Ascending aorta (tissue), 2 donors: ENCODE data around the gene NUDT3. TPM values are rescaled to one million over a fixed set of nuclear protein-coding genes. Genes with fewer than 3 reads are reported as not detected.
"Not testable (repeated sequence)": the region's sequence is repeated elsewhere in the genome, so short reads cannot be mapped to it uniquely, and the experiment has no call there.

Experiments
- DNase-seq, 2 donors: peaks; one replicate each; pipeline ENCODE4 v3.0.0-alpha.2; 2019; ENCODE audit warnings: low spot score in 2 of 2
- H3K27ac ChIP-seq, 2 donors: fragments of 200-600 bp; sonication (generic); one replicate each; pipeline ENCODE4 v1.5.1; 2016 to 2017; ENCODE audit warnings: mild to moderate bottlenecking in 1 of 2
- H3K27me3 ChIP-seq: fragments of 200-600 bp; sonication (generic); one replicate; pipeline ENCODE4 v1.5.1; 2017
- H3K36me3 ChIP-seq, 2 donors: fragments of 200-600 bp; sonication (generic); one replicate each; pipeline ENCODE4 v1.5.1; 2016
- H3K4me1 ChIP-seq, 2 donors: fragments of 200-600 bp; sonication (generic); one replicate each; pipeline ENCODE4 v1.5.1; 2016 to 2017; ENCODE audit warnings: mild to moderate bottlenecking in 1 of 2
- H3K4me3 ChIP-seq, 2 donors: fragments of 200-600 bp; sonication (generic); one replicate each; pipeline ENCODE4 v1.5.1; 2016 to 2017; ENCODE audit warnings: mild to moderate bottlenecking in 1 of 2
- H3K9me3 ChIP-seq, 2 donors: fragments of 200-600 bp; sonication (generic); one replicate each; pipeline ENCODE4 v1.5.1; 2016
- intact Hi-C: fragments of 100-400 bp; cut with DNase I; formaldehyde crosslinking; loops from one replicate; pipeline ENCODE4 v1.15.1; 2023
- total RNA-seq: library from RNA; depleted of rRNA; stranded (reverse); fragments of >200 nt; gene quantifications from one replicate; pipeline ENCODE4 v1.1.0, GENCODE V29; 2016
- TF ChIP-seq, protein P1 (sequence below), 3 experiments: fragments of 200-600 bp in 2 of 3; fragments of 450-650 bp in 1 of 3; sonication (generic) in 2 of 3; IDR thresholded peaks; one replicate each; pipeline ENCODE4 v1.5.1; 2016 to 2019; ENCODE audit warnings: antibody characterized with exemption in 3 of 3, mild to moderate bottlenecking in 1 of 3, moderate library complexity in 1 of 3

NUDT3 gene
- total RNA-seq, 1 donor from 2014 or later, result 18.8 TPM

DNA sequence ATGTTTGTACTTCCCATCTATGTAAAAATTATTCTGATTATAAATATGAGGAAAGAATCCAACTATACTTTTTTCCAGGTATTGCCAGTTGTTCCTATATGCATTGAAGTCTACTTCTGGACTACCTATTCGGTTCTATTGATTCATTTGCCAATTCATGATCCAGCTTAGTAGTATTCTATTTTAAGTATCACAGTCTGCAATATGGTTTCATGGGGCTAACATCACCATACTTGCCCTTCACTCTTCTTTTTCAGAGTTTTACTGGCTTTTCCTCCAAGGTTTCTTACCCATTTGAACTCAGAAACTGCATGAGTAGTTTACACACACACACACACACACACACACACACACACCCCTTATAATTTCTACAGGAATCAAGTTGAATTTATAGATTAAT is 34.5 kb downstream of the NUDT3 start:
- peaks cover 0 to 33% of the 10 kb centered on the region in 2 donors for H3K4me1 ChIP-seq
- H3K36me3 ChIP-seq, result no peaks in the 10 kb centered on the region
- TF ChIP-seq, protein P1, sequence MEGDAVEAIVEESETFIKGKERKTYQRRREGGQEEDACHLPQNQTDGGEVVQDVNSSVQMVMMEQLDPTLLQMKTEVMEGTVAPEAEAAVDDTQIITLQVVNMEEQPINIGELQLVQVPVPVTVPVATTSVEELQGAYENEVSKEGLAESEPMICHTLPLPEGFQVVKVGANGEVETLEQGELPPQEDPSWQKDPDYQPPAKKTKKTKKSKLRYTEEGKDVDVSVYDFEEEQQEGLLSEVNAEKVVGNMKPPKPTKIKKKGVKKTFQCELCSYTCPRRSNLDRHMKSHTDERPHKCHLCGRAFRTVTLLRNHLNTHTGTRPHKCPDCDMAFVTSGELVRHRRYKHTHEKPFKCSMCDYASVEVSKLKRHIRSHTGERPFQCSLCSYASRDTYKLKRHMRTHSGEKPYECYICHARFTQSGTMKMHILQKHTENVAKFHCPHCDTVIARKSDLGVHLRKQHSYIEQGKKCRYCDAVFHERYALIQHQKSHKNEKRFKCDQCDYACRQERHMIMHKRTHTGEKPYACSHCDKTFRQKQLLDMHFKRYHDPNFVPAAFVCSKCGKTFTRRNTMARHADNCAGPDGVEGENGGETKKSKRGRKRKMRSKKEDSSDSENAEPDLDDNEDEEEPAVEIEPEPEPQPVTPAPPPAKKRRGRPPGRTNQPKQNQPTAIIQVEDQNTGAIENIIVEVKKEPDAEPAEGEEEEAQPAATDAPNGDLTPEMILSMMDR (IDR thresholded peaks at IDR 0.05), result no peak
- no peak overlapping the region for H3K27ac ChIP-seq
- no peak overlapping the region for H3K4me3 ChIP-seq
- DNase-seq, result no peak
- H3K27me3 ChIP-seq, result no peaks in the 10 kb centered on the region
- intact Hi-C loops, result no loop called here
- H3K9me3 ChIP-seq, result peaks cover 0 to 7% of the 10 kb centered on the region in 2 donors

DNA sequence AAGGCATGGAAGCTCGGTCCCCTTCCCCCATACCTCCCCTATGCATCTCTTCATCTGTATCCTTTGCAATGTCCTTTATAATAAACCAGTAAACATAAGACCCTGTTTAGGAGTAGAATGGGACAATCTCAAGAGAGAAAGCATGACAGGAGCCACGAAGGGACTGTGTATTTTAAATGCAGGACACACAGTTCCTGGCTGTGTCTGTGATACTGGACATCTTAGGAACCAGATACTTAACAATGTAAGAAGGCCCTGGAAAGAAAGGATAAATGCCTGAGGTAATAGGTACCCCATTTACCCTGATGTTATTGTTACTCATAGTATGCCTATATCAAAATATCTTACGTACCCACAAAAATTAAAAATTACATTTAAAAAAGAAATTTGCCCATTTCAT is 36.6 kb downstream of the NUDT3 start:
- Histone ChIP-seq H3K4me1 (peaks cover 0 to 21% of the 10 kb centered on the region in 2 donors), H3K36me3 (no peaks in the 10 kb centered on the region), H3K27me3 (no peaks in the 10 kb centered on the region), H3K27ac (no peak overlapping the region), H3K9me3 (peaks cover 0 to under 1% of the 10 kb centered on the region in 2 donors), H3K4me3 (no peak overlapping the region)
- no peak for DNase-seq
- TF ChIP-seq, protein P1 (IDR thresholded peaks at IDR 0.05), result no peak
- intact Hi-C loops, result no loop called here

DNA sequence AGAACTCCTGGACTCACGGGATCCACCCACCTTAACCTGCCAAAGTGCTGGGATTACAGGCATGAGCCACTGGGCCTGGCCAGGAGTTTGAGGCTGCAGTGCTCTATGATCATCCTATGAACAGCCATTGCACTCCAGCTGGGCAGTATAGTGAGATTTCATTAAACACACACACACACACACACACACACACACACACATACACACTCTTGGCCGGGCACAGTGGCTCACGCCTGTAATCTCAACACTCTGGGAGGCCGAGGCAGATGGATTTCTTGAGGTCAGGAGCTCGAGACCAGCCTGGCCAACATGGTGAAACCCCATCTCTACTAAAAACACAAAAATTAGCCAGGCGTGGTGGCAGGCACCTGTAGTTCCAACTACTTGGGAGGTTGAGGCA is 38.2 kb downstream of the NUDT3 start:
- H3K27ac ChIP-seq, H3K4me1 ChIP-seq, H3K9me3 ChIP-seq, H3K36me3 ChIP-seq, intact Hi-C loops, DNase-seq, H3K27me3 ChIP-seq, H3K4me3 ChIP-seq: not testable (repeated sequence)

DNA sequence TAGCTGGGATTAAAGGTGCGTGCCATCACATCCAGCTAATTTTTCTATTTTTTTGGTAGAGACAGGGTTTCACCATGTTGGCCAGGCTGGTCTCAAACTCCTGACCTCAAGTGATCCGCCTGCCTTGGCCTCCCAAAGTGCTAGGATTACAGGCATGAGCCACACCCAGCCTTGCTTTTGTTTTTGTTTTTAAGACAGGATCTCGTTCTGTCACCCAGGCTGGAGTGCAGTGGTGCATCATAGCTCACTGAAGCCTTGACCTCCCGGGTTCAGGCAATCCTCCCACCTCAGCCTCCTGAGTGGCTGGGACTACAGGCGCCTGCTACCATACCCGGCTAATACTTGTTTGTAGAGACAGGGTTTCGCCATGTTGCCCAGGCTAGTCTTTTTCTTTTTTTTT is 38.9 kb downstream of the NUDT3 start:
- not testable (repeated sequence) for DNase-seq, H3K4me1 ChIP-seq, H3K36me3 ChIP-seq

DNA sequence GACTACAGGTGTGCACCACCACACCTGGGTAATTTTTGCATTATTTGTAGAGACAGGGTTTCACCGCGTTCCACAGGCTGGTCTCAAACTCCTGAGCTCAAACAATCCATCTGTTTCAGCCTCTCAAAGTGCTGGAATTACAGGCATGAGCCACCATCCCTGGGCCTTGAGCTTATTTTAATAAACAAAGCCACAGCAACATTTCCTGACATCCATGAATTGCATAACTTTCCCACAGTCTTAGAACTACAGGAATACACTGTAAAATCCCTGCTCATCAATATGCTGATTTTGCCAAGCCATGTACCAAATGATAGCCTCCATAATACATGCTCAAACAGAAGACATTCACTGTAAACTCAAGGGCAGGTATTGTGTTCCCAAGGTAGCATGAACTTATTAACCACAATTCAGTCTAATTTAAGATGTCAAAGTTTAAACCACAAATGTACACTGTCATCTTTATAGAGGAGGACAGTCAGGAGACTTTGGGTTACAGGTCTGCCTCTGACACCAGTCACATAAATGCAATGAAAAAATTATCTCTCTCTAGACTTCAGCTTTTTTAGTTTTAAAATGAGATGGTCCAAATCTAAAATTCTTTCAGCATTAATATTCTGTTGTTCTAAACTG is 40.0 kb downstream of the NUDT3 start:
- no peak overlapping the region for H3K27ac ChIP-seq

More for the DNA sequence above, 38.9 kb downstream of the NUDT3 start:
- intact Hi-C loops, H3K9me3 ChIP-seq, H3K4me3 ChIP-seq, H3K27me3 ChIP-seq, H3K27ac ChIP-seq: not testable (repeated sequence)

DNA sequence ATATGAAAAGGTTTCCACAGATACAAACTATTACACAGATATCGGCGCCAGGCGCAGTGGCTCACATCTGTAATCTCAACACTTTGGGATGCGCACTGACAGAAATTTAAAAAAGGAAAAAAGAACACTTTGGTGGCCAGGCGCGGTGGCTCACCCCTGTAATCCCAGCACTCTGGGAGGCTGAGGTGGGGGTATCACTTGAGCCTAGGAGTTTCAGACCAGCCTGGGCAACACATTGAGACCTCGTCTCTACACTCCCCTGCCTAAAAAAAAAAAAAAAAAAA is 41.6 kb downstream of the NUDT3 start:
- Histone ChIP-seq H3K27ac (no peak overlapping the region), H3K4me1 (no peaks in the 10 kb centered on the region), H3K9me3 (no peaks in the 10 kb centered on the region), H3K4me3 (no peak overlapping the region), H3K27me3 (no peaks in the 10 kb centered on the region), H3K36me3 (no peaks in the 10 kb centered on the region)
- intact Hi-C loops, result no loop called here
- TF ChIP-seq, protein P1 (IDR thresholded peaks at IDR 0.05), result no peak
- no peak for DNase-seq

More for the DNA sequence above, 40.0 kb downstream of the NUDT3 start:
- H3K9me3 ChIP-seq, result no peaks in the 10 kb centered on the region
- intact Hi-C loops, result no loop called here
- TF ChIP-seq, protein P1 (IDR thresholded peaks at IDR 0.05), result no peak
- no peak overlapping the region for H3K4me3 ChIP-seq
- no peak for DNase-seq
- no peaks in the 10 kb centered on the region for H3K4me1 ChIP-seq
- H3K36me3 ChIP-seq, result no peaks in the 10 kb centered on the region
- H3K27me3 ChIP-seq, result no peaks in the 10 kb centered on the region
